ENCODE measurements around the gene GCNA.

- TF ChIP-seq POLR2A (IDR thresholded peaks at IDR 0.05; ENCODE audit: low read depth, low read length) (no peak), POLR2AphosphoS5 (IDR thresholded peaks at IDR 0.05; ENCODE audit: low read depth, low read length) (no peak), TAF1 (IDR thresholded peaks at IDR 0.05; ENCODE audit: borderline replicate concordance, low read depth, low read length) (no peak)
These were observed 25.9 kb downstream of the GCNA start for GRCh38 chrX:71604141-71604540.

Data from GM12892 (cell line).